Erythroblast (primary cell): ENCODE data around the gene MIER1.

Experiments
- DNase-seq, 2 experiments: peaks; one replicate each; lab custom pipeline; 2025; lab: John Stamatoyannopoulos, UW
- GATA1 ChIP-seq: IDR thresholded peaks from 2 replicates; pipeline ENCODE4 v1.6.1; 2011; ENCODE audit warnings: low read depth, mild to moderate bottlenecking, control low read depth, low read length, moderate library complexity
- POLR2A ChIP-seq: IDR thresholded peaks from 2 replicates; pipeline ENCODE4 v1.6.1; 2011; ENCODE audit warnings: mild to moderate bottlenecking, low read length

Gene MIER1

DNA sequence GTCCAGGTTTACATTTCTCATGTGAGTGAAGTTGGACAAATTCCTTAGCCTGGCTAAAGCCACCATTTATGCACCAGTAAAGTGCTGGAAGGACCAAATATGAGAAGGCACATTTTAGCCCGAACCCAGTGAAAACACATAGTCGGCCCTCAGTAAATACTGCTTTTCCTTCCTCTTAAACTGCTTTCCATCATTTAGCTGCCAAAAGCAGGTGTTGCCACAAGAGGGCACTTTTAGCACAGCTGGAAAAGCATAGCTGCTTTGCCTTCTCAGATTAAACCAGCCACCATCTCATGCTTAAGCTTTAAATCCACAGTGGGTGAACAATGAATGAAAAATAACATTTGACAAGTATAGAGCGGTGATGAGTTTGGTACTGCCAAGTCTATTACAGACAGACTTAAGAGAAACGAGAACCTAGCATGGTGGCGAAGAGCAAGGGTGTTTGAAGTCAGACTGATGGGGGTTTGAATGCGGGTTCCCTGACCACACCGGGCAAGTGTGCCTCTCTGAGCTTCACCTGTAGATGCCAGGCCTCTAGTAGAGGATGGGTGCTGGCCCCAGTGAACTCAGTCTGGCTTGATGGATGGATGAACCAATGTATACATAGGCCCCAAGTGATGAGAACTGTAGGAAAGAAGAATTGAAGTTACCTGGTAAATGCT lies 71.4 kb downstream of the MIER1 start:
- TF ChIP-seq POLR2A (no peak), GATA1 (no peak)
- peak; percentile 84 for DNase-seq

DNA sequence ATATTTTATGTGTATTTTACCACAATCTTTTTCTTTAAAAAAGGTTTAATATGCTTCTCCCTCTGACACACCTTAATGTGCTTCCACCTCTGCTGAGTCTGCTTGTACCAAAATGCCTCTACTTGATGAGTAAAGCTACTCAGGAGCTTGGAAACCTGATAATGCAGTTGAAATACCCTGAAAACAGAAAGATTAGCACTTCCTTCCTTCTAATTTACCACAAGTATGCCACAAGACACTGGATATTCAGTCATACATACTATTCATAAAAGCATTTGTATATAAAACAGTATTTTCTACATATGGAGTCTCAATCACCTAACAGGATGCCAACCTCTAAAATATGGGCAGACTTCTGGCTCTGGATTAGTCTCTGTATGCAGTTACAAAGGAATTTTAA lies 74.2 kb downstream of the MIER1 start:
- DNase-seq, result no peak
- no peak for TF ChIP-seq GATA1
- no peak for TF ChIP-seq POLR2A

DNA sequence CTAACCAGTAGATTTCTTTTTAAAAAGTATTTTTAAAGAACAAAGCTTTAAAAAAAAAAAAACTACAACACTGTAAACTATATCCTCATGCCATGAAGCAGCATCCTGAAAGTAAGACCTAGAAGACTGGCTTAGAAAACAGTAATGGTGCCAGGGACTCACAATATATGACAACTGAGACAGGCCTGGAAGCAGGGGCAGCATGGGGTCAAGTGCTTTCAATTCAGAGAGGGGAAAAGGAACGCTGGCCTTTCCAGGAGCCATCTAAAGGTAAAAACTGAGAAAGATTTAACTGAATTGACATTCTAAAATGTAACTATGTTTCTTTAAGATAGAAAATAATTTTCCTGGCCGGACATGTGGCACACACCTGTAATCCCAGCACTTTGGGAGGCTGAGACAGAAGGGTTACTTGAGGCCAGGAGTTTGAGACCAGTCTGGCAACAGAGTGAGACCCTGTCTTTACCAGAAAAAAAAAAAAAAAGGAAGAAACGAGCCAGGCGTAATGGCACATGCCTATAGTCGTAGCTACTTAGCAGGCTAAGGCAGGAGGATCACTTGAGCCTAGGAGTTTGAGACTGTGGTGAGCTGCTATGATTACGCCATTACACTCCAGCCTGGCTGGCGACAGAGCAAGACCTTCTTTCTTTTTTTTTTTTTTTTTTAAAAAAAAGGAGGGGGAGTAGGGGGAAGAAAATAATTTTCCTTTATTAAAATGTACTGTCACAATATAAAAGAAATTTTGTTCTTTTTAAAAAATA lies 75.0 kb downstream of the MIER1 start:
- TF ChIP-seq GATA1 (no peak), POLR2A (no peak)
- DNase-seq, result no peak

DNA sequence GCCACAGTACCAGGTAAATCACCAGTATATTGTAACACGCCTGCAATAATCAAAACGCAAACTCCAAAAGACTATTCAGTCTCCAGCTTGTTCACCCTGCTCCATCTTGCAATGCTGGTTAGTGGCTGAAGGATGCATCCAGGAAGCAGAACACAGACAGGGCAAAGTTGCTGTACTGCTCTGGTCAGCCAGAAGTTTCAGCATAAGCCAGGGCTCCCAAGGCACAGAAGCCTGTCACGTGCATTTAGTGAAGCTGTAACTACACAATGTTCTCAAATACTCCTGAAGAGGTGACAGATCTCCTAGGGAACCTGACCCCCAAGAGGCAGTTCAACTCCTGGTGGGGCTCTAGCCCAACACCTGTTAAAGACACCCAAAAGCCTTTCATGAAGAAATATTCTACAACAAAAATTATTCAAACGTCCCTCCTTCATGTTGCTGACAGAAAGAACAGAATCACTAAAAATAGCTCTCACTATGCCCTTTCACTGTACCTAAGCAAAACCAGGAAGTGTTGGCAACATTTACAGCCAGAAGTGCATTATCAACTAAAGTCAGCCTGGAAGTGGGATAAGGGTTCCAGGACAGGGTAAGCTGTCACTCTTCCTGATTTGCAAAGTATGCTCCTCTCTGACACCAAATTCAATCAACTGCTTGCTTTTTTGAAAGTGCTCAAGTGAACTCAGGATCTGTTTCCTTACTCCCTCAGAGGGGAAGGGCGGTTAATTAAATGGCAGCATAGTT lies 77.1 kb downstream of the MIER1 start:
- TF ChIP-seq POLR2A, result no peak
- TF ChIP-seq GATA1, result no peak

DNA sequence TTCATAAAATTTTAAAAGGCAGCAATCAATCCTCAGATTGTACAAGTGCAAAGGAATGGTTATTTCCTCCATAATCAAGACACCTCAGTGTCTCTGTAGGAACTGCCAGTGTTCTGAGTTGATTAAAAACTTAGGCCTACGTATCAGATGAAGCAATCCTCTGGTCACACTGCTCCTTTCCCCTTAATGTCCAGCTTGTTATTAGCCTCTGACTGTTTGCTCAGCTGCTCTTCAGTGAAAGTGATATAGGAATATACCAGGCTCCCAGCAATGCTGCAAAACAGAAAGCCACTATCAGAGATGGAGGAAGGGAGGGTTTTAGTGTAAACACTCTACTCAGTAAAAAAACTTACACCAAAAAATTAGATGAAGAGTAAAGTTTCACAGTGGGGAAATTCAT lies 79.4 kb downstream of the MIER1 start:
- no peak for TF ChIP-seq POLR2A
- no peak for TF ChIP-seq GATA1

More for the DNA sequence above, 77.1 kb downstream of the MIER1 start:
- no peak for DNase-seq

DNA sequence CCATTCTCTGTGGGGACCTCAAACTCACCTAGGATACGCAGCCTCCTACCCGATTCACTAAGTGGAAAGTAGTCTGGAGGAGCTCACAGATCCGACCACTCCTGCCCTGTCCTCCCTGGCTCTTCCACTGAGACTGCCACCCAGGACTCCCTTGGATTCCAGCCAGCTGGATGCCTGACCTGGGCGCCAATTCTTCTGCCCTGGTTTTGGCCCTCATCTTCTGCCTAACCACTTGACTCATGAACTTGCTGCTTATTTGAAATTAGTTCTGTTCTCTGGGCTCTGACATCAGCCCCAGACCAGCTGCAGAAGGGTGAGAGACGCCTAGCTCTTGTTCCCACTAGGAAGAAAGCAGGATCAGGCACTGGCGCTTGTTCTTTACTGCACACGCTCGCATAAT lies 80.3 kb downstream of the MIER1 start:
- TF ChIP-seq GATA1 (no peak), POLR2A (no peak)
- DNase-seq, result no peak

More for the DNA sequence above, 79.4 kb downstream of the MIER1 start:
- no peak for DNase-seq

DNA sequence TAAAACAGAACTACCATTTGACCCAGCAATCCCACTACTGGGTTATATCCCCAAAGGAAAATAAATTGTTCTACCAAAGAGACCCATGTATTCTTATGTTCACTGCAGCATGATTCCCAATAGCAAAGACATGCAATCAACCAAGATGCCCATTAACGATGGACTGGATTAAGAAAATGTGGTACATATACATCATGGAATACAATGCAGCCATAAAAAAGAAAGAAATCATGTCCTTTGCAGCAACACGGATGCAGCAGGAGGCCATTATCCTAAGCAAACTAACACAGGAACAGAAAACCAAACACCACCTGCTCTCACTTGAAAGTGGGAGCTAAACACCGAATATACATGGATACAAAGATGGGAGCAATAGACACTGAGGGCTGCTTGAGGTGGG lies 85.0 kb downstream of the MIER1 start:
- no peak for DNase-seq
- TF ChIP-seq GATA1 (no peak), POLR2A (no peak)

DNA sequence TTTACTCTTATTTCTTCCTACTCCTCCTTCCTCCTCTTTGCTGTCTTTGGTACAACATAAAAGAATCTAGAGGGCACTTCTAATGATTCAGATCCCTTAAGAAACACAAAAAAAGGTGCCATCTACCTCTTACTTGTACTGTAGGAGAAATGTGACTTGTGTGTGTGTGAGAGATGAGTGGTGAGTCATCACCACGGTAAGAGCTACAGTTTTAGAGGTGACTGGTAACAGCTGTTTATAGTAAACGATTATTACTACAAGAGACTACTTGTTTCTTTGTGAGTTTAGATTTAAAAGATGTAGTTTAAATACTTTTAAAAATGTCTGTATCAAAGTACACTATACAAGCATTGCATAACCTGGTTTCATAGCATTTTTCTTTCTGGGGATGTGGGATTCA lies 88.8 kb downstream of the MIER1 start:
- TF ChIP-seq GATA1, result no peak
- no peak for TF ChIP-seq POLR2A
- DNase-seq, result peak in 1 of 2 experiments; percentile 16

DNA sequence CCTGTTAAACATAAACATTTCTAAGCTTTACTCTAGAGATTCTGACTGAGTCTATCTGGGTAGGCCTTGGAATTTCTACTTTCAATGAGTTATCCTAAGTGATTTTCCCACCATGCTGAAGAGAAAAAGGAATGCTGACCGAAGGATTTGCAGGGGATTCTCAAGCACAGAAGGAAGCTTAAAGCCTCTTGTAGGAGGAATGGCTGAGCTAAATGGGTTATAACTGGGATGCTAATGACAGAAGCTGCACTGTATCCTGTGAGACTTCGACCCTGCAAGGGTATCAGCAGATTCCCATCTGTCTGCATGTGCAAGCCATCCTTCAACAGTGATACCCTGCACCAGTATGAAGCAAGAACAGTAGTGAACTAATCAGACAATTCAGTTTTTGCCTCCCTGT lies 93.8 kb downstream of the MIER1 start:
- TF ChIP-seq GATA1, result no peak
- no peak for TF ChIP-seq POLR2A
- DNase-seq, result no peak

DNA sequence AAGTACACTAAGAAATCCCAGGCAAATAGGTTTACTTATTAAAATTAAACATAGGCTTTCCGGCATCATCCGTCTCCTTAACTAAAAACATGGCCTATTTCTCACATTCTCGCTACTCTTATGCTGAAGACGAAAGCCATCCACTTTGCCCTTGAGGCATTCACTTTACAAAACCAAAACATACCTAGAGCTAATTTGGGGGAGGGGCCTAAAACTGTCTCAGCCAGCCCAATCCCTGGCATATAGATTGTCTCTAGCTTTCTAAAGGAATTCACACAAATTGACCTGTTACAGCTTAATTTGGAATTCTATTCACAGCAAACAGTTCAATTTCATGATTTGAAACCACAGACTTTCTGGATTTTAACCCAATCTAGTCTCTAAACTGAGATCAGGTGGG lies 94.3 kb downstream of the MIER1 start:
- no peak for TF ChIP-seq POLR2A
- no peak for TF ChIP-seq GATA1
- DNase-seq, result no peak

DNA sequence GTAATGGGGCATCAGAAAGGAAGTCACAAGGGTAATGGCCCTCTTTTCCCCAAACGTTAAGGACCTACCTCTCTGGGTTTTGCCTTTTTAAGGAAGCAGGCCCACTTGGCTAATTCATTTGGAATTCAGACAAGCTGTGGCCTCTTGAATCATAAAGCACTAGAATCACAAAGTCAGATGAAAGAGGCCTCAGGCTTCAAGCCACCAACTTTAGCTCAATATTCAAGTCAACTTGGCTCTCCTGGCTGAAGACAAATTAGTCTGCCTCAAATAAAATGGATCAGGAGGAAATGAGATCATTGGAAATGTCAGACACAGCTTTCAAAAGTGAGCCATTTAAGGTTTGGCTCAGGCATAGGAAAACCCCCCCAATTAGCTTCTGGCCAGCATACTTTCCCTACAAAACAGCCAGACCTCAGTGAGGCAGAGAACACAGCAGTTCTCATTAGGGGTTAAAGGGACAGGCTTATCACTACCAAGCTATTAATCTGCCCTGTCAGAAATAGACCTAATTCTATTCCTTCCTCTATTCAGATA lies 94.9 kb downstream of the MIER1 start:
- no peak for DNase-seq
- TF ChIP-seq GATA1 (no peak), POLR2A (no peak)

DNA sequence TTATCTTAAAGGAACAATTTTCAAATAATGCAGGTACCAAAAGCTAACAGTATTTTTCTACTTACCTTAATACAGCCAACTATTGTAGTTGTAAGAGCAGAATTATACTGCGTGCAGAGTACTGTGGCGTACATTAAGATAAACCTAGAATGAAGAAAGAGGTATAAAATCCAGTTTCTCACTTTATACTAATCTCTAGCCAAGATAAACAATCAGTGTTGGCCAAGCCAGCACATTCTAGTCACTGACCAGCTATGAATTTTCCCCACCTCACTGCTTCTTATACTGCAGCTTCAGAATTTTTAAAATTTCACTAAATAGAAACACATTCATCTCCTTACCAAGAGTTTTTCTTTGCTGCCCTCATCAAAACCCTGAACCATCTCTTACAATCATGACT lies 95.5 kb downstream of the MIER1 start:
- no peak for TF ChIP-seq POLR2A
- no peak for TF ChIP-seq GATA1
- DNase-seq, result no peak

DNA sequence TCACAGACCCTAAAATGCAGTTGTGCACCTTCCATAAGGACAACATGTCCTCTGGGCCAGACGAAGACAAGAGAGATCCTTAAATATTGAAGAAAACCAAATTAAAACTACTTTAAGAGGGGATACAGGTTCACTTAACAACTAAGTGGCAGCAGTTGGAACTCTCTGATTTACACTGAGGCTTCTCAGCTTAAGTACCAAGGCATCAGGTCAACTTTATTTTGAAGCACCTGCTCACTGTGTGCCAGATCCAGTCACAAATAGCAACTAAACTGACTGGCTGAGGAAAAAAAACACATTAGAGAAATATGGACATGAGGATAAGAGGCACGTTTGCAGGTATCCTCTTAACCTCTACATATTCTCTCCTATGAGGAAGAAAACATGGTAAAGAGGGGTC lies 96.0 kb downstream of the MIER1 start:
- DNase-seq, result no peak
- TF ChIP-seq GATA1 (no peak), POLR2A (no peak)

DNA sequence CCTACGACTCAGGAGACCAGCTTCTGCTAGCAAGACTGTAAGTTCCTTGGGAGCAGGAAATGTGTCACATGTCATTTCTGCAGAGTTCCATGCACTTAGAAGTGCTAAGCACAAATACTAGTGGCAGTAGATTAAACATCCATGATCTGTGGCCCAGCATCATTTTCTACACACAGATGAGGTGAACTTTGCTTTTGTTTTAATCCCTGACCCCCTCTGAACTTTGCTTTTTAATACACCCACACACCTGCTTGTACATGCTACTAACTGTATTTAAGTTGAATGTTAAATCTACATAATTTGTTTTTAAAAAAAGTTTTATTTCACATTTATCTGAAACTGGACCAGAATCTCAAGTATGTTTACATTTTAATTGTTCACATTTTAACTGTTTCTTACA lies 104.7 kb downstream of the MIER1 start:
- DNase-seq, result no peak
- TF ChIP-seq GATA1, result no peak
- no peak for TF ChIP-seq POLR2A
